ENCODE data around the gene HINT1. TPM values are rescaled to one million over a fixed set of nuclear protein-coding genes. Genes with fewer than 3 reads are reported as not detected.

HINT1 gene
- 300 and 314 TPM in 2 replicates for total RNA-seq

GRCh38 chr5:131165119-131165727, at the start of gene HINT1:
TSS of gene HINT1 (minus strand) at chr5:131165256. CDS start at chr5:131165205, 51 bp downstream.

GRCh38 chr5:131170540-131171275, 5.7 kb upstream of the HINT1 start, which contains the start of gene LYRM7:
TSS of gene LYRM7 (plus strand) at chr5:131170944. CDS start at chr5:131171021, 77 bp downstream.

Other genes with a start within 250 kb of the HINT1 start
- 10.8 and 14.4 TPM in 2 replicates for gene LYRM7, start 5.7 kb upstream of the HINT1 start, total RNA-seq
- gene CDC42SE2, start 98.8 kb upstream of the HINT1 start, total RNA-seq: 12.7 and 17.2 TPM in 2 replicates